Gastrocnemius medialis (tissue), 4 donors: Measurements from ENCODE around the gene ARHGAP15. TPM values are rescaled to one million over a fixed set of nuclear protein-coding genes. Genes with fewer than 3 reads are reported as not detected.

Experiments used
- ATAC-seq, 2 donors: fragments of 150-250 bp; one replicate each; pipeline ENCODE4 v1.9.1; 2016
- DNase-seq, 2 donors: peaks; one replicate each; pipeline ENCODE4 v3.0.0-alpha.2; 2019
- H3K27ac ChIP-seq, 4 donors: fragments of 200-600 bp; sonication (generic); 1 replicate in 1 of 4; 2 replicates in 3 of 4; pipeline ENCODE4 v1.5.1; 2016 to 2018; ENCODE audit warnings: mild to moderate bottlenecking in 2 of 4, moderate library complexity in 1 of 4
- H3K27me3 ChIP-seq, 3 donors: fragments of 200-600 bp; sonication (generic) in 2 of 3; 1 replicate in 1 of 3; 2 replicates in 2 of 3; pipeline versions ENCODE4 v1.5.1 to v1.6.0; 2016 to 2019; ENCODE audit warnings: mild to moderate bottlenecking in 1 of 3, moderate library complexity in 1 of 3
- H3K36me3 ChIP-seq, 2 donors: fragments of 200-600 bp; sonication (generic) in 1 of 2; one replicate each; pipeline ENCODE4 v1.5.1; 2017 to 2018
- H3K4me1 ChIP-seq, 2 donors: fragments of 200-600 bp; sonication (generic) in 1 of 2; one replicate each; pipeline ENCODE4 v1.5.1; 2016 to 2017; ENCODE audit warnings: mild to moderate bottlenecking in 2 of 2
- H3K4me3 ChIP-seq, 4 donors: fragments of 200-600 bp; sonication (generic) in 3 of 4; 1 replicate in 1 of 4; 2 replicates in 3 of 4; pipeline ENCODE4 v1.5.1; 2016 to 2019; ENCODE audit warnings: mild to moderate bottlenecking in 2 of 4
- H3K9me3 ChIP-seq, 3 donors: fragments of 200-600 bp; sonication (generic) in 2 of 3; 1 replicate in 1 of 3; 2 replicates in 2 of 3; pipeline ENCODE4 v1.5.1; 2016 to 2019
- POLR2A ChIP-seq, 2 donors: fragments of 450-650 bp; IDR thresholded peaks; one replicate each; pipeline ENCODE4 v1.6.1; 2017; ENCODE audit warnings: antibody characterized with exemption in 2 of 2, mild to moderate bottlenecking in 2 of 2, moderate library complexity in 2 of 2
- in situ Hi-C, 4 donors: fragments of 200-750 bp; cut with MboI; loops; one replicate each; pipeline versions ENCODE4 v1.15.0 to v1.8.0; 2017; ENCODE audit warnings: low sequenced_read_pairs in 4 of 4
- intact Hi-C: fragments of 100-400 bp; cut with DNase I; formaldehyde crosslinking; loops from one replicate; pipeline ENCODE4 v1.15.1; 2023; ENCODE audit warnings: low total_unique reads
- total RNA-seq, 4 donors: library from RNA; depleted of rRNA; stranded (reverse); fragments of >200 nt; gene quantifications; one replicate each; pipeline versions ENCODE4 v1.1.0 to v1.2.3, GENCODE V29; 2016
- TF ChIP-seq, protein P1 (sequence below), 5 experiments: fragments of 450-650 bp in 3 of 5; fragments of 200-600 bp in 2 of 5; sonication (generic) in 2 of 5; IDR thresholded peaks in 4 of 5; conservative IDR thresholded peaks in 1 of 5; 1 replicate in 4 of 5; 2 replicates in 1 of 5; pipeline ENCODE4 v1.5.1; 2016 to 2019; ENCODE audit warnings: antibody characterized with exemption in 5 of 5, mild to moderate bottlenecking in 3 of 5, moderate library complexity in 3 of 5

The ARHGAP15 gene
- total RNA-seq, 4 donors from 2014 or later: 1.2 to 3.2 (median 1.3) TPM; not detected in 1

GRCh38 chr2:143586119-143586518, 456.9 kb downstream of the ARHGAP15 start:
- intact Hi-C loops (no loop called here), in situ Hi-C loops (no loop called here)
- no peaks in the 10 kb centered on the region for H3K9me3 ChIP-seq
- no peak overlapping the region for H3K4me3 ChIP-seq
- ATAC-seq (no peak), DNase-seq (no peak)
- no peaks in the 10 kb centered on the region for H3K27me3 ChIP-seq
- TF ChIP-seq POLR2A (IDR thresholded peaks at IDR 0.05): no peak
- TF ChIP-seq, protein P1, sequence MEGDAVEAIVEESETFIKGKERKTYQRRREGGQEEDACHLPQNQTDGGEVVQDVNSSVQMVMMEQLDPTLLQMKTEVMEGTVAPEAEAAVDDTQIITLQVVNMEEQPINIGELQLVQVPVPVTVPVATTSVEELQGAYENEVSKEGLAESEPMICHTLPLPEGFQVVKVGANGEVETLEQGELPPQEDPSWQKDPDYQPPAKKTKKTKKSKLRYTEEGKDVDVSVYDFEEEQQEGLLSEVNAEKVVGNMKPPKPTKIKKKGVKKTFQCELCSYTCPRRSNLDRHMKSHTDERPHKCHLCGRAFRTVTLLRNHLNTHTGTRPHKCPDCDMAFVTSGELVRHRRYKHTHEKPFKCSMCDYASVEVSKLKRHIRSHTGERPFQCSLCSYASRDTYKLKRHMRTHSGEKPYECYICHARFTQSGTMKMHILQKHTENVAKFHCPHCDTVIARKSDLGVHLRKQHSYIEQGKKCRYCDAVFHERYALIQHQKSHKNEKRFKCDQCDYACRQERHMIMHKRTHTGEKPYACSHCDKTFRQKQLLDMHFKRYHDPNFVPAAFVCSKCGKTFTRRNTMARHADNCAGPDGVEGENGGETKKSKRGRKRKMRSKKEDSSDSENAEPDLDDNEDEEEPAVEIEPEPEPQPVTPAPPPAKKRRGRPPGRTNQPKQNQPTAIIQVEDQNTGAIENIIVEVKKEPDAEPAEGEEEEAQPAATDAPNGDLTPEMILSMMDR (IDR thresholded peaks at IDR 0.05 in 4 of 5, conservative IDR thresholded peaks at IDR 0.05 in 1 of 5): no peak
- no peaks in the 10 kb centered on the region for H3K36me3 ChIP-seq
- no peaks in the 10 kb centered on the region for H3K4me1 ChIP-seq
- H3K27ac ChIP-seq: no peak overlapping the region

DNA sequence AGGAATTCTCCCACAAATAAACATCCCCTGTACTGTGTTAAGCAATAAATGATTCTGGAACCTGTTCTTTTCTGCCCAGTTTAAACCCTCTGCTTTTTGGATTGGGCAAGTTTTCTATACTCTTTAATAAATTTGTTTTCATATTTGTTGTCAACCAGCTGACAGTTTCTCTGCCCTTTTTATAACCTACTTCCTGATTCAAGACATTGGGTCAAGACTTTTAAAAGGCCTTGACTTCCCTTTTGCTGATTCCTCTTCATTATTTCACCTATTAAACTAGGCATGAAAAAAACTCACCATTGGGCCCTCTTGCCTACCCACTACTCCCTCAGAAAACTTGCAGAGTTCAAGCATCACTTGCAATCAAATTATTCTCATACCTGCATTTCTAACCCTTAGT, 459.5 kb downstream of the ARHGAP15 start:
- intact Hi-C loops (no loop called here), in situ Hi-C loops (no loop called here)
- Histone ChIP-seq H3K4me1 (no peaks in the 10 kb centered on the region), H3K36me3 (no peaks in the 10 kb centered on the region), H3K4me3 (no peak overlapping the region), H3K9me3 (no peaks in the 10 kb centered on the region), H3K27ac (no peak overlapping the region), H3K27me3 (no peaks in the 10 kb centered on the region)
- no peak for DNase-seq
- no peak for ATAC-seq
- no peak for TF ChIP-seq POLR2A (IDR thresholded peaks at IDR 0.05)
- TF ChIP-seq, protein P1 (IDR thresholded peaks at IDR 0.05 in 4 of 5, conservative IDR thresholded peaks at IDR 0.05 in 1 of 5): no peak

DNA sequence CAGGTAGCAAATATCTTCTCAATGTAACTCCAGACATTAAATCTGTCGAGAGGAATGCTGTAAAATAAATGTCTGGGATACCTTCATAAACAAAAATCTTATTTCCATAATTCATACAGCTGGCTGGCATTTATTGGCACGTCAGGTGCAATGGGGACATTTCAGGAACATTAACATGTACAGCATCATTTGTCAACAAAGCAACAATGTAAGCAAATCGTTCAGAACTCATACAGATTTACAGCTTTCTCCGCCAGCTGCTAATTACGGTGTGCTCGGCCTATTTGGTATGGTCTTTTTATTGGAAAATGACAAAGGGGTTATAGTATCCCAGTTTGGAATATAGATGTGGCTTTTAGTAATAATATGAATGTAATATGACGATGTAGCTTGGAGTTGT, 464.9 kb downstream of the ARHGAP15 start:
- no peaks in the 10 kb centered on the region for H3K4me1 ChIP-seq
- ATAC-seq: no peak
- H3K27me3 ChIP-seq: no peaks in the 10 kb centered on the region
- no peak overlapping the region for H3K27ac ChIP-seq
- DNase-seq: no peak
- intact Hi-C loops: no loop called here
- no peak overlapping the region for H3K4me3 ChIP-seq
- TF ChIP-seq POLR2A (IDR thresholded peaks at IDR 0.05): no peak
- TF ChIP-seq, protein P1 (IDR thresholded peaks at IDR 0.05 in 4 of 5, conservative IDR thresholded peaks at IDR 0.05 in 1 of 5): no peak
- in situ Hi-C loops: no loop called here
- H3K36me3 ChIP-seq: no peaks in the 10 kb centered on the region
- H3K9me3 ChIP-seq: no peaks in the 10 kb centered on the region

DNA sequence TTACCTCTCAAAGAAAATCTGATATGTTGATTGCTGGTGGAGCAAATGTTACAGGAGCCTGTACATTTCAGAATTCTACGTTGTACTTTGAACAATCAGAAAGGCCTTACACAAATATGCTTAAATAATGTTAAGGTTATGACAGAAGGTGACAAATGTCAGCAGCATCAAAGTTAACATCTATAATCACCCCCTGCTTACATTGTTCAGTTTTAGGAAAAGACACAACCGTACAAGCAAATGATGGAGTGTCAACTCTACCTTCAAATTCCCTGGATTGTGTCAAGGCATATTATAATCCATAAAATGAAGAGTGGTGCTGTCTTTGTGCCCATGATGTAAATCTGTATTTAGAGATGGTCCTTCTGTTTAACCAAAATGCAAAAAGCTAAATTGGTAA, 465.5 kb downstream of the ARHGAP15 start:
- ATAC-seq (no peak), DNase-seq (no peak)
- intact Hi-C loops (no loop called here), in situ Hi-C loops (no loop called here)
- Histone ChIP-seq H3K36me3 (no peaks in the 10 kb centered on the region), H3K4me3 (no peak overlapping the region), H3K4me1 (no peaks in the 10 kb centered on the region), H3K9me3 (no peaks in the 10 kb centered on the region), H3K27ac (no peak overlapping the region), H3K27me3 (no peaks in the 10 kb centered on the region)
- TF ChIP-seq, protein P1 (IDR thresholded peaks at IDR 0.05 in 4 of 5, conservative IDR thresholded peaks at IDR 0.05 in 1 of 5): no peak
- TF ChIP-seq POLR2A (IDR thresholded peaks at IDR 0.05): no peak

- no peaks in the 10 kb centered on the region for H3K36me3 ChIP-seq
- H3K4me3 ChIP-seq: no peak overlapping the region
- TF ChIP-seq, protein P1 (IDR thresholded peaks at IDR 0.05 in 4 of 5, conservative IDR thresholded peaks at IDR 0.05 in 1 of 5): no peak
- no peak for TF ChIP-seq POLR2A (IDR thresholded peaks at IDR 0.05)
- H3K27me3 ChIP-seq: no peaks in the 10 kb centered on the region
- H3K9me3 ChIP-seq: no peaks in the 10 kb centered on the region
- intact Hi-C loops: no loop called here
- no peaks in the 10 kb centered on the region for H3K4me1 ChIP-seq
- ATAC-seq: no peak
- DNase-seq: no peak
- in situ Hi-C loops: no loop called here
- no peak overlapping the region for H3K27ac ChIP-seq
Measured at GRCh38 chr2:143600116-143600515, 470.9 kb downstream of the ARHGAP15 start.
